NOMO-1 (cell line): ENCODE results near the gene CAPN11.
A peak's percentile ranks its signal among the peaks of the same experiment; 100 is the strongest.

Experiments
- DNase-seq, 2 experiments: peaks; one replicate each; lab custom pipeline; 2025; ENCODE audit not compliant: unreplicated experiment in 2 of 2; lab: John Stamatoyannopoulos, UW

The CAPN11 gene

DNA sequence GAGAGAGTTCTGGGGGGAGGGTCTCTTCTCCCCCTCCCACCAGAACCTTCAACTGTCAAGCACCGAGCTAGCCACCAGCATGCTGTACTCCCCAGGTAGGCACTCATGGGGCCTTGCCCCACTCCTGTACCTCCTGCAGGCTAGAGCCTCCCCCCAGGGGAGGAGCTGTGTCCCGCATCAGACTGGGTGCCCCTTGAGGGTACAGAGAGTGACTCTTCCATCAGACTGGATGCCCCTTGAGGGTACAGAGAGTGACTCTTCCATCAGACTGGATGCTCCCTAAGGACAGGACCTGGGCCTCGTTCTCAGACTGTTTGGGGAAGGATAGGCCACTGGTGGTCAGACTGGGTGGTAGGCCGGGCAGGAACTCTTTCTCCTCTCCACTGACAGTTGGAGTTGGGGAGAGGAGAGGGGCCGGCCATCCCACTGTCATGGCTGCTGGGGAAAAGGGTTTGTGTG lies at the start of gene CAPN11:
Gene CAPN11 (plus strand): TSS at position 51 of the 459 bp plus-strand sequence. CDS start 29 bp downstream, at position 80.
- DNase-seq: no peak

DNA sequence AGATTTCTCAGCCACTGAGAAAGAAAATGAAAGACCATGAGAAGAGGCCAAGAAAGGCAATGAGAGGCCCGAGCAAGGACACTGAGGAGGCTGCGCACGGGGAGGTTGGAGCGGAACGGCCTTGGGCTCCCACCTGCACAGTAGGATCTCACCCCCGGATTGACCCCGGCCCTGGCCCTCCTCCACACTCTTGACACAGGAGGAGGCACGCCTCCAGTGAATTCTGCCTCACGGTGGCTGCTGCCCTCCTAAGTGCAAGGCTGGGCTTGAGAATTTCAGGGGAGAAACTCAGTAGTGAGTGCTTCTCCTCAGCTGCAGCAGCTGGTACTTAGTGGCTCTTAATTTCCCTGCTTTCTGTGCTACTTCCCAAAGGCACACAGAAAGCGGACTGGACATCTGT lies 49.4 kb upstream of the CAPN11 start:
- DNase-seq: no peak

DNA sequence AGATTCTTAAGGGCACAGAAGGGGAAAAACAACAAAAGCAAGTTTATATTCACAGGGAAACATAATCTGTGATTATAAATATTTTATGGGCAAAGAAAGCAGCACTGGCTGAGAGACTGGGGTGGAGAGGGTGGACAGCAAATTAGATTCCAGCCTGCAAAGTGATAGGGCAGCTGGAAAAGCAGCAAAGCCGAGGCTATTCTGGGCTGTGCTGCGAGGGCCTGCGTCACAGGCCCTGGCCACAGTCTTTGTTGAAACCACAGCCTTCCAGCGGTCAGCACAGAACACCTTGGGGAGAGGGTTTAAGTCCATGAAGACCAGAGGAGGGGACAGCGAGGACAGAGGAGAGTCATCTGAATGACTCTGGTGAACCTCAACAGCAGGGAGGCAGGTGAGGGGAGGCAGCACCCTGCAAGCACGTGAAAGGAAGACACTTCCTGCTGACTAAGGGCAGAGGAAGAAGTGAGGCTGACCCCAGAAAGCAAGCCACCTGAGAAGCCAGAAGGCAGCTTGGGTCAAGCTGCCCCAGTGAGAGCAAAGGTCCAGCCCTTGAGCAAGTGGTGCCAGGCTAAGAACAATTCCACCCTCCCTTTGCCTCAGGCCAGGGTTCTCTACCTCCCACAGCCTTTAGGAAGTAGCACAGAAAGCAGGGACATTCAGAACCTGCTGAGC lies 48.5 kb upstream of the CAPN11 start:
- DNase-seq: no peak

DNA sequence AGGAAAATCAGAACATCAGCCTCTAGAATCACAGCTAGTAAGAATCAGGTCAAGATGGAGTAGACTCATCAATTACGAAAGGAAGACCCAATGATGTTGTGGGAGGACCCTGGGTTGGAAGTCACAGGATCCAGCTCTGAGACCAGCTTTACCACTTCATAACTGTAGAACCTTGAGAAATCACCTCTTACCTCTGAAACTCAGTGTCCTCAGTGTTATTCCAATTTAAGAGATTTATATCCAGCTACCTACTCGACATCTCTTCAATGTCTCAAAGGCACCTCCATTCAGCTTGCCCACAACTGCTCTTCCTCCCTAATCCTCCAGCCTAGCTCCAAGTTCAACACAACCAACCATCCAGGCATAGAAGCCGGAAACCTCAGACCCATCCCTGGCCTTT lies 47.7 kb upstream of the CAPN11 start:
- no peak for DNase-seq

DNA sequence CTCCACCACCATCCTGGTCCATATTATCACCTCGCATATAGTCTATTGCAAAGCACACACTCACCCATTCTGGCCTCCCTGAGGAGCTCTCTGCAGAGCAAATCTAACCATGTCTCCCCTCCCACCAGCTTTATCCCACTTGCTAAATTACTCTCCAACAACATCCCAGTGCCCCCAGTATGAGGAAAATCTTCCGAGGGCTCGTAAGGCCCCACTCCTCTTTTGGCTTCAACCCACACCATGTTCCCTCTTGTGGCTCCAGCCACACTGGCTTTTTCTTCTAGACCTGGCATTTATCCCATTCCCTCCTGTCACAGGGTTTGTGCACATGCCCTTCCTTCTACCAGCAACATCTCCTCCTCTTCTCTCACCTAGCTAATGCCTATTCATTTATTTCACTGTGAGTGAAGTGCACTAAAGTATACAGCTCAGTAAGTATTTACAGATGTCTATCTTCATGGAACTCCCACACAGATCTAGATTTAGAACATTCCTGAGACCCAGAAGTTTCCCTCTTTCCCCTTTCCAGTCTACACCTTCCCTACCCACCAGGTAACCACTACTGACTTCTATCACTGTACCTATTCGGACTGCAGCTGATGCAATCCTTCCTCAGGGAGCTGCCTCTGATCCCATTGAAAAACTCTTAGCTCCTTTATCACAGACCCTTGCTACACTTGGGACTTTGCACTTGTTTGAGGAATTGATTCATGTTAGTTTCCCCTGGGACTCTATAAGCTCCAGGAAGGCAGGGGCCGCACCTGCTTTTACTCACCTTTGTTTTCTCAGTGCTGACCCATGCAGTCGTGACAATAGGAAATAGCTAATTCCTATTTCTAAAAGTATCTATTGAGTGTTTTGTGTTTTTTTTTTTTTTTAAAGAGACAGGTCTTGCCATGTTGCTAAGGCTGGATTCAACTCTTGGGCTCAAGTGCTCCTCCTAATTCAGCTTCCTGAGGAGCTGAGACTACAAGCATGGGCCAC lies 46.9 kb upstream of the CAPN11 start:
- DNase-seq: no peak

DNA sequence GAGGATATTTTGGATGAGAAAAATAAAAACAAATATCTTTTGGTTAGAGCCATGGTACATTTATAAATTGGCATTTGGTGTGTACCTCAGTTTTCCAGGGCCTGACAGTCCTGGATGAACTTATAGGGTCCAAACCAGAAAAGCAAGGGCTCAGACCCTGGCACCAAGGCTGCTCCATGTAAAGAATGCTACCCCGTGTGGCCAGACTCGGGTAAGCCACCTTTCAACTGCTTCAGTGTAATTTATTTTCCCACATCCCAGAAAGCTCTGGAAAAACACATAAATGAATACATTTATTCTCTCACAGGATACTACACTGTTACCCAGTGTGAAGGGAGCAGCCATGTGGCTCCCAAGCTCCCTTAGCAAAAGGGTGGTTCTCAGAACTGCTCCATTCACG lies 45.2 kb upstream of the CAPN11 start:
- no peak for DNase-seq

DNA sequence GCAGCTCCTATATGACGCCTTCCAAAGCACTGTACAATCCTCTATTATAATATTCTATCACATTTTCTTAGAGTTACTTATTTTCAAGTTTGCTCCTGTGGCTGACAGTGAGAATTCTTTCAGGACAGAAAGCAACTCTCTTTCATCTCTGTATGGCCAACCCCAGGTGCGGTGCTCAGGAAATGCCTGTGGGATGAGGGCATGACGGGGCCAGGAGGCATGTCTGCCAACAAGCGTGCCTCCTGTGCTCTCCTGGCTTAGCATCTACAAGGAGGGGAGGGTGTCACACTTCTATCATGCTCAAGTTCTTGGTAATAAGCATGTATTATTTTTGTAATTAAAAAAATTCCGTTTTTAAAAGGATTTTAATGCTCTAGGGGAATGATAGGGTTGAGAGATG lies 42.8 kb upstream of the CAPN11 start:
- no peak for DNase-seq

DNA sequence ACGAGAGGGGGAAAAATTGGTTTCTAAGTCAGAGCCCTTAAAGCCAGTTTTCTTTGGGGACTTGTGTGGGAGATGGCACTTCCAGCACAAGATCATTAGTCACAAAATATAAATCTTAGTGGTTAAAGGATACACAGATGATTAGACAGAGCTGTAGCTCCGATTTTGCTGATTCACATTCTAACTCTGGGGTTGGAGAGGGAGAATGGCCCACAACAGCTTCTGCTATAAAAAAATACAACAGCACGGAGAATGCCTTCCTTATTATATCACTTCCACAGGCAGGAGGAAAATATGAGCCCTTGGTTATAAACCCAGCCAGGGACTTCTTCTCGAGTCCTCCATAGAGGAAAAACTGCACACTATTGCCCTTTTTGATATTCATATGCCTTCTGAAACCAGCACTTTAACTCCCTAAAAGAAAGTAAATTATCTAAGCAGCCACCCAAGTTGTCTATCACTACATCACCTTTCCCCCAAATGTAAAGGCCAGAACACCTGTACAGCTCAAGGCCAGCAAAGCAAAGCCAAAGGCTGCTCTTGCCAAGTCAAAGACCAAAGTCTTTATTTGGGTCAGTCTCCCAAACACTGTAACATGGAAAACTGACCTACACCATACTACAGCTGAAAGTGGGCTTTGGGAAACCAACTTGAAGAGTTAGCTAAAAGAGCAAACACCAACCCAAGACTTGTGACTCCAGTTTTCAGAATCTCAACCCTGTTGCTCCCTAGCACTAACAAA lies 41.8 kb upstream of the CAPN11 start:
- DNase-seq: no peak

DNA sequence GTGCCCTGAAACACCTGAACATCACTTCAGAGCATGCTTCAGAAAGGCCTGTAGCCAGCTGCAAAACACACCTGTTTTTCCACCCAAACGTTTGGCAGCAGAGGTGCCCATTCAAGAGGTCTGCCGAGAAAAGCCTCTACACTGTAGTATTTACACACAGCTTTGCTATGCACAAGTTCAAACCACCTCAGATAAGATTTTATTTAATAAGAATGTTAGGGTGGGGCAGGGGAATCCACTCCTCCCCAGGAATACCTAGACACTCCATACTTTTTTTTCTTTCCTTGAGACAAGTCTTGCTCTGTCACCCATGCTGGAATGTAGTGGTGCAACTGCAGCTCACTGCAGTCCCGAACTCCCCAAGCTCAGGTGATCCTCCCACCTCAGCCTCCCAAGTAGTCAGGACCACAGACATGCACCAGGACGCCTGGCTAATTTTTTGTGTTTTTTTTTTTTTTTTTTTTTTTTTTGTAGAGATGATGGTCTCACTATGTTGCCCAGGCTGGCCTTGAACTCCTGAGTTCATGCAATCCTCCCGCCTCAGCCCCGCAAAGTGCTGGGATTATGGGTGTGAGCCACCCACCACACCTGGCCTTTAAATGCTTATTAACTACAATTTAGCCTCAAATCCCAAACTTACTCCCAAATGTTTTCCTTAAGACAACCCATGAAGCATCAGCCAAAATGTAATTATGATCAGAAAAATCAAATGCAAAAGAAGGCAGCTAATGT lies 41.1 kb upstream of the CAPN11 start:
- no peak for DNase-seq

DNA sequence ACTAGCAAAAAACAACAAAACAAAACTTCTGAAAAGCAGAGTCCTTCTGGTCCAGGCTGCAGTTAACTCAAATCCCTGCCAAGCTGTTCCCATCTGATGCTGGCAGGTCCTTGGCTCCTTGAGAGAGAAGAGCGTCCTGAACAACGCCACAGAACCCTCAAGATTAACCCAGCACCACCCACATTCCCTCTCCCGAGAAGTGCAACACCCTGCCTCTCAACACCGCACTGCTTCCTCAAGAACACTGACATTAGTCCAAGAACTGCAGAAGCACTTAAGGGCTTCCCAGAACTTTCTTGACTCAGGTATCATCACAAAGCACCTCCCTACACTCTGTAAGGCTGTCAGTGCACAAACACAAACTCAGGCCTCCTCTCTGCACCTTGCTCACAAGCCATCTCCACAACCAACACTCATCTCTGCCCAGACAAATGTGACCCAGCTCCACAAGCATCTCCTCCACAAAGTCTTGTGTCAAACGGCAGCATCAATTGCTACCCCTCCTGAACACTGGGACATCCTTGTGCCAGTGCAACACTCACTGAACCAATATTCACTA lies 38.8 kb upstream of the CAPN11 start:
- no peak for DNase-seq

DNA sequence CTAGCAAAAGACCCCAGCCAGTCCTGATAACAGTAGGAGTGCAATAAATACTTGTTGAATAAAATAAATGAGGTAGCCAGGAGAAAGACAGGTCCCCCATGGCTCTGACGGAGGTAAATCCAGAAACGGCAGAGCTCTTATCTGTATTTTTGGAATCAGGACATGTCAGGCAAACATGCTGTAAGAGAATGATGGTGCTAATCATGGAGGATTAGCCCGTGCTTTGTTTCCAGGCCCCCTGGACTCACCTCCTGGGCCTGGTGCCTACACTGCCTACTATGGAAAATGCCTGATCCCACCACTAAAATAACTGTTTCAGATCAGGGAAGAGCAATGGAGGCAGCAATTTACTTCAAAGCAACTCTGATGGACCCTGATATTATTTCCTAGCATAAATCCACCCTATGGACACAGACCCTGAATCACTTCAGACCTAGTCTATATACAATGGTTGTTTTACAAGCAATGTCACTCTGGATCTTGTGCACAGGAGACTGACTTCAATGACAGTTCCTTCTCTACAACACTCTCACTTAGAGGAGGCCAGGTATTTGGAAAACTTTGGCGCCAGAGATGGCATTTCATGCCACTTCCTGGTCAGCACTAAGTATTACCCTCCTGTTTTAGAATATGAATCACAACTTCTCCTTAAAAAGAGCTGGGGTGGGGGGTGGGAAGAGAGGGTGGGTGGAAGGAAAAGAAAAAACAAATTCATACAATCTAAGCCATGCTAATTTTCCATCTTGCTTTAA lies 37.8 kb upstream of the CAPN11 start:
- DNase-seq: no peak

DNA sequence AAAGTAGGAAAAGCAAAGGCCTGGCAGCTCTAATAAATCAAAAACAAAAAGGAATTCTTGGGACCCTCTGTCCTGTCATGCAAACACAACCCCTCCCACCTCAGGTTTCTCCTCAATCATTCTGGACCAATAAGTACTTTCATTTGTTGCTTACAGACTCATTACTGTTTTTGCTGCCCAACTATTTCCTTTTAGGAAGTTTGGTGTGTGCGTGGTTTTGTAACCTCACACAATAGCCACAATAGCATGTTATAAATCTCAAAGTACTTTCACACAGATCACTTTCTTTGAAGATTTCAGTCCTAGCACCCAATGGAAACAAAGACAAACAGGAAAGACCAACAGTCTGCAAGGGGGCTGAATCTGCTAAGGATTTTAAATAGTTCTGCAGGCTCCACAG lies 35.8 kb upstream of the CAPN11 start:
- peak; percentile 9 to 42 for DNase-seq

DNA sequence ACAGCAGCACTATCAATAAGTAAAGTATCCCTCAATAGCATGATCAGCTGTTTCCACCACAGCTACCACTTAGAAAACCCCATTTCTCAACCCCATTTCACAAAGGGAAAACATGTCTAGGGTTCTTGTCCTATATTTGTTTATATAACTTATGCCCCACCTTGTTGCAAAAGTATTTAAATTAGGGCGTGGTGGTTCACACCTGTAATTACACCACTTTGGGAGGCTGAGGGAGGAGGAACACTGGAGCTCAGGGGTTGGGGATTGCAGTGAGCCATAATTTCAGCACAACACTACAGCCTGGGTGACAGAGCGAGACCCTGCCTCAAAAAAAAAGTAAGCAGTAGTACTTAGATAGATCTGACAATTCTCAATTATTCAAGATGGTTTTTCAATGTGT lies 35.1 kb upstream of the CAPN11 start:
- no peak for DNase-seq

DNA sequence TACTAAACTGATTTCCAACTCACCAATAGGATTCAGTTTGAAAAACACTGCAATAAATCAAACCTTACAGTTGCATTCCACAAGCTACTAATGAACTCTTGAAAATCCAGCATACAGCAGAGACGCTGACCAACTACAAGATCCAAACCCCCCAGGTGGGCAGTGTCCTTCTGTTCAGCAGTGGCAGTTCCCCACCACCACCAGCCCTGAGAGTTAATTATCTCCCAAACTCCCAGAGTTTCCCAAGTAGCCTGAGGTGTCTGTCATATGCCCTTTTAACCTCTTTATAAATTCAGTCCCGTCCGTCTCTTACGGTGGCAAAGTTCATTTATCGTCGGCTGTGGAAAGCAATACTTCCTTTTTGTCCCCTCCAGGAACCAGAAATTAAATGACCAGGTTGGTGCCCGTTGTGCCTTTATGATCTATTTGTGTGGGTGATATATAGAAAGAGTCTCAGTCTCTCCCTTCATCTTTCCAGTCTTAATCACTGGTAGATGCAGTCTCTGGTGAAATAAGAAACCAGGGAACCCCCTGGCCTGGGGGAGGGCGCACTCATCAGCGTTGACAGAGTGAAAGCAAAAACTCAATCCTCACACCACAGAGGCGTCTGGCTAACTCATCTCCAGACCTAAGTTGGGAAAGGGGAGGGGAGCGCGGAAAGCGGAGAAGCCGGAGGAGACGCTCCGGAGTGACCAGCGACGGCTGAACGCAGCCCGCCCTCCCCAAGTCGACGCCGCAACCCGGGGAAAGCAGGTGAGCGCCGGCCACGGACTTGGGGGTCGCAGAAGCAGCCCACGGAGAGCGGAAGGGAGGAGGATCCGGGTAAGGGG lies 32.1 kb upstream of the CAPN11 start:
- peak in 1 of 2 experiments; percentile 59 for DNase-seq

DNA sequence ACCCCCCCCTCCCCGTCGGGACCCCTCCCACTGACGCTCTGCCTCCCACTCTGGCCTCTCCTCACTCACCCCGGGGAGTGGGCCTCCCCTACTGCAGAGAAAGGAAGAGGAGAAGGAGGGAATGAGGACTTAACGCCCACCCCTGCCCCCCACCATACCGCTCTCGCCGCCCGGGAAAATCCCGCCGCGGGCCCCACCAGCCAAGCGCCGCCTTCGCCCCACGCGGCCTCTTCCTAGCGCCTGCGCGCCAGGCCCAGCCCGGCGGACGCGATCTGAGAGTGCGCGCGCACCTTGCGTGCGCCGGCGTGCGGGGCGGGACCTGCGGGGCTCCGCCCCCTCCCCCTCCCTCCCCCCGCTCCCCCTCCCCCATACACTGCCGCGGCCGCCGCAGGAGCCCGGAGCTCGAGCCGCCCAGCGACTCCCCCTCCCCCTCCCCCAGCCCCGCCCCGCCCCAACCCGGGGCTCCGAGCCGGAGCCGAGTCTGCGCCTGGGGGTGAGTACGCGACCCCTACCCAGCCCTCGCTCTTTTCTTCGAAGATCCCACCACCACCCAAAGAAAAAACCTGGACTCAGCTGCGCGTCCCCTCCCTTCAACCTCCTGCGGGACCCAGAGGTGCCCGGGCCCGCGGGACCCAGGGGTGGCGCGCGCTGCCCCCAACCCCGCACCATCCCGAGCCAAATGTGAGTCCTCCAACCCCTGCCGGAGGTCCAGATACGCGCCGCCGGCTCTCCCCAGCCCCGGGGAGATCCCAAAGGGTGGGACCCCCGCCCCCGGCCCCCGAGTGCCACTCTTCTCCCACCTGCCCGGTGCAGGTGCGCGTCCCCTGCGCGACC lies 31.2 kb upstream of the CAPN11 start, which contains the start of the genes MRPL14 and TMEM63B:
Gene MRPL14 (minus strand): TSS at position 267 of the 834 bp plus-strand sequence. CDS start 10,841 bp downstream, outside the sequence.
Gene TMEM63B (plus strand): TSS at position 369 of the 834 bp plus-strand sequence. CDS start 7,031 bp downstream, outside the sequence.
- peak; percentile 63 to 90 for DNase-seq

DNA sequence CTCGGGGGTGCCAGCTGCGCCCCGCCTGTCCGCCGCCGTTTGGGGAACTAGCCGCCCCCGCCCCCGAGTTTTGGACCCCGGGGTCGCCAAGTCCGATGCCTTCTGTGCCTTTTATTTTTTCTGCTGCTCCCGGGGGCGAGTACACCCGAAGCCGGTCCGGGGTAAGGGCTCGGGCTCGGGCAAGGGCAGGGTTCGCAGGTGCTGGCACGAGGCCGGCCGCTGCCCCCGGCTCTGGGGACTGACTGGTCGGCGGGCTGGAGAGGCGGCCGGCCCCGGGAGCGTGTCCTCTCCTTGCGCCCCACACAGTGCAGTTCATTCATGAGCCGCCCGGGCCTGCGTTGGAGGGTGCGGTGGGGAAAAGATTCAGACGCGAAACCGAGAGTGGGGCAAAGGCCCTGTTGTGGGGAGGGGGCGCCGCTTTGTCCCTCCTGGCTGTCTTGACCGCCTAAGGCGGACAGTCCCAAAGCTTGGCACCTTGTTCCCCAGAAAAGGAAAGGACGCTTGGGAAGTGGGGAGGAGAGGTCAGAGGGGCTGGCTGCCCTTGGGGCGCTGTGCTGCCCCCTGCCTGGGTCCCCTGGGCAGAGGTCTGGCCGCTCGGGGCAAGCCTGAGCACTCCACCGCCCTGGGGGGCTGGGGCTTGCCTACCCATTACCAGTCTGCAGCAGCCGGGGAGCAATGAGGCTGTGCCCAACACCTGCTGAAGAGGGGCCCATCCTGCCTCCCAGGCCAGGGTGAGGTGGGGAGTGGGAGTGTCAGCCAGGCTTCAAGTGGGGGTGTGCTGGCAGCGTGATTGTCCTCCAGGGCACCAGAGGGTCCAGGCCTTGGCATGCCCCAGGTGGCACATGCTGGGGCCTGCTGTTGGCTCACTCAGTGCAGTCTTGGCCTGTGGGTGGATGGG lies 30.4 kb upstream of the CAPN11 start:
- DNase-seq: peak; percentile 19 to 33
